Testis (tissue), 2 donors: ENCODE measurements around the gene SHISAL1.

ENCODE experiments used
- POLR2A ChIP-seq: fragments of 450-650 bp; IDR thresholded peaks from one replicate; pipeline ENCODE4 v1.6.1; 2017; ENCODE audit warnings: antibody characterized with exemption, mild to moderate bottlenecking, moderate library complexity
- TF ChIP-seq, protein P1 (sequence below), 3 experiments: fragments of 450-650 bp in 2 of 3; fragments of 200-600 bp in 1 of 3; sonication (generic) in 1 of 3; IDR thresholded peaks; one replicate each; pipeline ENCODE4 v1.5.1; 2016 to 2019; ENCODE audit warnings: antibody characterized with exemption in 3 of 3, mild to moderate bottlenecking in 2 of 3, moderate library complexity in 1 of 3

DNA sequence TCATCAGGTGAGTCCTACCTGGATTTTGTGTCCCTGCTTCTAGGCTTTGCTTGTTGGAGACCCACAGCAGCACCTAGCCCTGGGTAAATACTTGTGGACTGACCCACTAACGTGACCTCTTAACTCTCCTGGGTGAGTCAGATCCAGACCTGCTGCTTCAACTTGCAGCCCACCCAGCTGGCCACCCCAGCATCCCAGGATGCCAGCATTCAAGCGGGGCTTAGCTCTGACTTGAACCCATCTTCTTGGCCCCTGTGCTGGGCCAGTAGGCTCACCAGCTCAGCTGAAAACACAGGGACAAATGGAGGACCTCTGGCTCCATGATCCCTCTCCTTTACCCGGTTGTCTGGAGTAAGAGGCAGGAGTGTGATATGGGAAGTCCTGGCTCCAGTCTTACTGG is 98.6 kb downstream of the SHISAL1 start:
- TF ChIP-seq, protein P1, sequence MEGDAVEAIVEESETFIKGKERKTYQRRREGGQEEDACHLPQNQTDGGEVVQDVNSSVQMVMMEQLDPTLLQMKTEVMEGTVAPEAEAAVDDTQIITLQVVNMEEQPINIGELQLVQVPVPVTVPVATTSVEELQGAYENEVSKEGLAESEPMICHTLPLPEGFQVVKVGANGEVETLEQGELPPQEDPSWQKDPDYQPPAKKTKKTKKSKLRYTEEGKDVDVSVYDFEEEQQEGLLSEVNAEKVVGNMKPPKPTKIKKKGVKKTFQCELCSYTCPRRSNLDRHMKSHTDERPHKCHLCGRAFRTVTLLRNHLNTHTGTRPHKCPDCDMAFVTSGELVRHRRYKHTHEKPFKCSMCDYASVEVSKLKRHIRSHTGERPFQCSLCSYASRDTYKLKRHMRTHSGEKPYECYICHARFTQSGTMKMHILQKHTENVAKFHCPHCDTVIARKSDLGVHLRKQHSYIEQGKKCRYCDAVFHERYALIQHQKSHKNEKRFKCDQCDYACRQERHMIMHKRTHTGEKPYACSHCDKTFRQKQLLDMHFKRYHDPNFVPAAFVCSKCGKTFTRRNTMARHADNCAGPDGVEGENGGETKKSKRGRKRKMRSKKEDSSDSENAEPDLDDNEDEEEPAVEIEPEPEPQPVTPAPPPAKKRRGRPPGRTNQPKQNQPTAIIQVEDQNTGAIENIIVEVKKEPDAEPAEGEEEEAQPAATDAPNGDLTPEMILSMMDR (IDR thresholded peaks at IDR 0.05) = no peak
- TF ChIP-seq POLR2A = no peak
